Nucleus accumbens (tissue), 56 donors: Measurements from ENCODE around the gene GGT1.
"Not testable (repeated sequence)": the region's sequence is repeated elsewhere in the genome, so short reads cannot be mapped to it uniquely, and the experiment has no call there.

Experiments
- DNase-seq, 56 donors: peaks; one replicate each; lab custom pipeline; 2025; lab: John Stamatoyannopoulos, UW

Gene GGT1

GRCh38 chr22:24583221-24584165 is 19.5 kb upstream of the GGT1 start:
- peak in 2 of 56 donors; percentile 28 for DNase-seq

DNA sequence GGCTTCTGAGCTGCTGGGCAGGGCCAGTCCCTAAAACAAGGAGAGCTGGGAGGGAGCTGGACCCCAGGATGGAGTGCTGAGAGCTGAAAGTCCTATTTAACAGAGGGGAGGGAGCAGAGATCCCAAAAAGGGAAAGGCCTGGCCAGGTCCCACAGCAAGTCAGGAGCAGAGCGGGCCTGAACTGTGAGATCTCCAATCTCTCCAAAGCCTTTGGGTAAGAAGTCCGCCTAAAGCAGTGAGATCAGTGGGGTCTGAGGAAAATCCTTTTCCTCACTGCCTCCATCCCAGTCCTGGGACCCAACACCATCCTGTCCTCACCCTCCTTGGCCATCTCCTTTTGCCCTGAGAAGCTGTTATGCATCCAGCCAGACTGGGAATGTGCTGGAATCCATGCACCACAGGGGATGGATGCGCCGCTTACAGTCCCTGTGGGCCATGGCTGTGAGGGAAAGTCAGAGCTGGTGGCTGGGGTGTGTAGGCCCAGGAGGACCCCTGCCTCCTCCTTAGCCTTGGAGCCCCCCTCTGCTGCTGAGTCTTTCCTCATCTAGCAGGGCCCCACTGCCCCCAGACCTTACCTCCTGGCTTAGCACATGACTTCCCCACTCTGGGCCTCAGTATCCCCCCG is 18.7 kb upstream of the GGT1 start:
- no peak for DNase-seq

DNA sequence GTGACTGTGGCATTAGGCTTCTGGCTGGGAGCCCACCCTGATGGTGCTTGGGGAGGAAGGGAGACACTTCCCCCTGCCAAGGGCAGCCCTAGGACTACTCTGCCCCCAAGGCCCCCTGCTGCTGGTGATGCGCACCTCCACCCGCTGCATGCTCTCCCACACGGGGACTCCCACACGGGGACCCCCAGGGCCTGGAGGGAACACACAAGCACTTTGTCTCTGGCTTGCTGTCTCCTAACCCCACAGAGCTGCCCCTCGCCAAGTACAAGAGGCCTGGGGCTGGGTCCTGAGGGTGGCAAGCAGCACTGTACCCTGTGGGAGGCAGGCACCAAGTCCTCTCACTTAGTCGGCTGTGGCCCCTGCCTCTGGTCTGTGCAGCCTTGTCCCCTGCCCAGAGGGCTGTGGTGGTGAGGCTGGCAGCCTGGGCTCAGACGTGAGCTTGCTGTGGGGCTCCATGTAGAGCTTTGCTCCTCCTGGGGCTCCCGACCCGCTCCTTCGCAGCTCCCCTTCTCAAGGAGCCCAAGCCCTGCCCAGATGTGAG is 18.1 kb upstream of the GGT1 start:
- no peak for DNase-seq

GRCh38 chr22:24585461-24585860 is 17.5 kb upstream of the GGT1 start:
- no peak for DNase-seq

DNA sequence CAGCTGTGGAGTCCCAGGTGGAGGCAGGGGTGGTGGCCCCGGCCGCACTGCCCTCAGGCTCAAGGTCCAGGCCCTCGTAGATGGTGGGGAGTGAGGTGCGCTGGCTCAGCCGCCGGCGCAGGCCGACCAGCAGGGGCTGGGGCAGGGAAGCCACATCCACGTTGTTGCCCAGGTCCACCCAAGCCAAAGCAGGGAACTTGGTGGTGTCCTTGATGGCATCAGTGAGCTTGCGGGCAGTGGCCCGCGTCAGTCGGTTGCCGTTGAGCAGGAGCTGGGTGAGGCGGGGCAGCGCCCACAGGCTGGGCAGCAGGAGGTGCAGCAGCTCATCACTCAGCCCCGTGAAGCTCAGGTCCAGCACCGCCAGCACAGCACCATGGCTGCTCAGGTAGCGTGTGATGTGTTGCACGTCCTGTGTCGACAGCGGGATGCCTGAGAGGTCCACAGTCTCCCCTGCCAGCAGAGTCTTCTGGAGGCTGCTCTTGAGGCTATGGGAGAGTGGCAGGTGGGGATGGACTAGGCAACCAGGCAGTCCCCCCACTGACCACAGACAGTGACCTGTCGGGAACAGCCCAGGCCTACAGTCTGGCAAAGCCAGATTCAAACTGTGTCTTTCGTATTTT is 17.0 kb upstream of the GGT1 start:
- DNase-seq: no peak

DNA sequence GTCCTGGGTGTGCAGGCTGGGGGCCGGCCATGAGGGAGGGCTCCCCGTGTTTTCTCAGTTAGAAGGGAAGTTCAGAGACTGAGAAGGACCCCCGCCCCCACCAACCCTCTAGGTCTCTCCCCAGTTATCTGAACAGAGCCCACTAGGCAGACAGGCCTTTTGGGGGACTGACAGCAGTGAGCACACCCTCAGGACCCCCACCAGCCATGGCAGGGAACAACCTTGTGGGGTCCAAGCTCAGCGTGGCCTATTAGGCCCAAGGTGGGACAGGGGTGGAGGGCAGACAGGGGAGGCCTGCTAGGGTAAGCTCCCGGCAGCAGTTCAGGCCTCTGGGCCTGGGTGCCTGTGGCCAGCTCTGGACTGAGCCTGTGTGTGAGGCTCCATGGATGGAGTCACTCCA is 15.7 kb upstream of the GGT1 start:
- no peak for DNase-seq

GRCh38 chr22:24587948-24588347 is 15.0 kb upstream of the GGT1 start:
- DNase-seq: no peak

GRCh38 chr22:24588381-24588756 is 14.6 kb upstream of the GGT1 start:
- peak; percentile 24 to 96 (median 89) for DNase-seq

DNA sequence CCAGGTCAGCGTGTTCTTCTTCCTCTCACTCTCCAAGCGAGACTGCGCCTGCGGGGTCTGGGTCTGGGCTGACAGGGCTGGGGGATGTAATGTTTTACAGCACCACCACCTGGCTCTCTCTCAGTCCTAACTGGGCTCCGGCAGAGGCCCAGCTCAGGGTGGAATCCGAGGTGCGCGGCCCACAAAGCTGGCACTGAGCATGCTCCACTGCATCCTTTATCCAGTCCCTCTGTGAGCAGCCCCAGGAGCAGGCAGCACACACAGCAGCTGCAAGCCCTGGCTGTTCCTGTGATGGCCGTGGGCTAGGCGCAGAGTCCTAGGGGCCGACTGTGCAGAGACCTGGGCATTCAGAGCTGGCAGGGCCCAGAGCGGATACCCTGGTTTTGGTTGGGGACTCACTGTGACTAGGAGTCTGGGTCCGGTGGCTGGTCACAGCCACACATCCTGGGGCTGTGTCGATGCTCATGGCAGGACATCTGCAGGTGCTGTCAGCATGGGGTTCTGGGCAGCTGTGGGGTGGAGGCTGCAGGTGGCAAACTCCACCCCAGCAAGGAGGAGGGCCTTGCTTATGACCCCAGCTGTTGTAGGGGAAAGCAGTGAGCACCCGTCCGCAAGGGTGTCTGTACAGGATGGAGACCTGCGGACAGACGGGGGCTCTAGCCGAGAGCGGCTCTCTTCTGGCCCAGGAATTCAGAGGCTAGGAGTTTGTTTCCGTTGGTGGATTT is 14.1 kb upstream of the GGT1 start:
- peak in 3 of 56 donors; percentile 57 to 69 (median 64) for DNase-seq

GRCh38 chr22:24589518-24590030 is 13.4 kb upstream of the GGT1 start:
- DNase-seq: no peak

GRCh38 chr22:24590596-24591173 is 12.3 kb upstream of the GGT1 start:
- DNase-seq: no peak

- DNase-seq: no peak
Measured at GRCh38 chr22:24591286-24591830, 11.6 kb upstream of the GGT1 start.

GRCh38 chr22:24592058-24592850 is 10.7 kb upstream of the GGT1 start:
- peak in 6 of 56 donors; percentile 22 to 60 (median 44) for DNase-seq

GRCh38 chr22:24592851-24593558 is 10.0 kb upstream of the GGT1 start, which contains the start of gene LRRC75B:
LRRC75B (minus strand) TSS chr22:24593073; CDS start chr22:24593039, 34 bp downstream.
- peak in 49 of 56 donors; percentile 19 to 85 (median 57) for DNase-seq

DNA sequence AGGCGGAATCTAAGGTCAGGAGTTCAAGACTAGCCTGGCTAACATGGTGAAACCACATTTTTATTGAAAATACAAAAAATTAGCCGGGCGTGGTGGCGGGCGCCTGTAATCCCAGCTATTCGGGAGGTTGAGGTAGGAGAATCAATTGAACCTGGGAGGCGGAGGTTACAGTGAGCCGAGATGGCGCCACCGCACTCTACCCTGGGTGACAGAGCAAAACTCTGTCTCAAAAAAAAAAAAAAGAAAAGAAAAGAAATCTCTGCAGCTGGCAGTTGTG is 9.5 kb upstream of the GGT1 start:
- DNase-seq: not testable (repeated sequence)

DNA sequence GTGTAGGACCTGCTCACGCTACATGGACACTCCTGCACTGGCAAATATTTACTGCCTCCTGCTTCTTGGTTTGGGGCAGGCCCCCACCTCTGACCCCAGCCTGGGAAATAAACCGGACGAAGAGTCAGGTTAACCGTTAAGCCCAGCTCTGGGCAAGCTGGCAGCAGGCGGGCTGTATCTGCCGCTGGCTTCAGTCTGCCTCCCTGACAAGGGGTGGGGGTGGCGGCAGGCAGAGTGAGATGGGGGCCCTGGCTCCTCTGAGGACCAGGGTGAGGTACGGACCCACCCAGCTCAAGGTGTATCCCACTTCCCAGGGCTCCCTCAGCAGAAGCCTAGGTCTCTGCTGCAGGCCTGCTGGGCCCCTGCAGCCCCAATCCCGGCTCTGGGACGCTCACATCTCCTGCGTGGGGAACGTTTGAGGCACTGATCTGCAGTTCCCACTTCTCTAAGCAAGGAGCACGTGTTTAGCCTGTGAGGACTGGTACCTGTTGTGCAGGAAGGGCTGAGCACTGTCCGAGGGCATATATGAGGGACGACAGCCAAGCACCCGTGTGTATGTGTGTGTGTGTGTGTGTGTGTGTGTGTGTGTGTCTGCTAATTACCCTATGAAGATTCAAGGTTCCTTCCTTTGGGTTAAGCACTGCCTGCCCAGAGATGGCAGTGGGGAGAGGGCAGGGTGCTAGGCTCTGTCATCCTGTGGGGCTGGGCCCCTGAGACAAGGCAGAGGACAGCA is 9.0 kb upstream of the GGT1 start:
- DNase-seq: no peak

GRCh38 chr22:24594569-24595120 is 8.3 kb upstream of the GGT1 start:
- DNase-seq: no peak
